HG02852 (cell line): Measurements from ENCODE around the gene ERG28.
"Not testable (repeated sequence)": the region's sequence is repeated elsewhere in the genome, so short reads cannot be mapped to it uniquely, and the experiment has no call there.

Experiments
- ATAC-seq: cut with Tn5 transposase; IDR thresholded peaks from one replicate; pipeline ENCODE4 v1.9.1; 2021; ENCODE audit warnings: mild to moderate bottlenecking, moderate library complexity; ENCODE audit not compliant: unreplicated experiment

Gene ERG28

DNA sequence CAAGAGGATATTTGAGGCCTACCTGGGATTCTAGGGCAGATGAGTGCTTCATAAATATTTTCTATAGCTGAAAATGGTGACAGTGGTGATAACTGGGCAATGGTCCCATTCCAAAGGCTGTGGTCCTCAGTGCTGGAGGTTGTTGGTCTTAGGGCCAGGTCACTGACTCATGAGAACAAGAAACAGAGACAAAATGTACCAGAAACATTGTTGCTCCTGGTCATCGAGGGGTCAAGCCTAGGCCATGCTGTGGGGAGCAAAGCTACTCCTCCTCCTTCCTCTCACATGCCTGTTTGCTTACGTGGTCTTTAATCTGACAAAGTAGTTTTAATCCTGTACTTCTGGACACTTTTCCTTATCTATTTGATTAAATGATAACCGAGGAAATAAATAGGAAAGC, 33.8 kb downstream of the ERG28 start:
- no peak for ATAC-seq

DNA sequence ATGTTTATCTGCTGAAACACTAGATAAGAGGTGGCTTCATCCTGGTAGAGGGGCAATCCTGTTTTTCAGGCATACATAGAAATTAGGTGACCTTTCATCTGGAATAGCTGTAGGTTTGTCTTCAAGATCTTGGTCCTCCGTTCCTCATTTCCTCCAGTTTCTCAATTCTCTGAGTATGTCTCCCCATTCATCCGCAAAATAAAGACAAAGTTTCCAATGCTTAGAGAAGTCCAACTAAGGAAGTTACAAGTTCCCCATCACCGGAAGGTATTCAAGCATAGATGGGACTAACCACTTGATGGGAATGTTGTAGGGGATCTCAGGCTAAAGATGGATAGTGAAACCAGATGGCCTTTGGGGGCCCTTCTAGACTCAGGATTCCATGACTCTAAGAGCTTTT, 34.3 kb downstream of the ERG28 start:
- no peak for ATAC-seq

DNA sequence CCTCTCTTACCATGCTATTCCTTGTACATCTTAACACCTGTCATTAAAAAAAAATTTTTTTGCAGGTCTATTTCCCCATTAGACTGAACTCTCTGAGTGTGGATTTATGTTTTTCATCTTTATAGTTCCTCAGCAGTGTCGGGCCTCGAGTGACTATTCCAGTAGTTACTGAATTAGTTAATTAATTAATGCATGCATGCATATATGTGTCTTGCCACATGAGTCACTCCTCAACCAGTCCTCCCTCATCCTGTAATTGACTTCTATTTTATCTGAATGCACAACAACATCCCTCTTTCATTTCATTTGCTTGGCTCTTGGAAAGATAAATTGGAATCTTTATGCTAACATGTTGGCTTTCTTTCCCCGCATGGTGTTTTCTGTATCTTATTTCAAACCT, 35.6 kb downstream of the ERG28 start:
- ATAC-seq: no peak

DNA sequence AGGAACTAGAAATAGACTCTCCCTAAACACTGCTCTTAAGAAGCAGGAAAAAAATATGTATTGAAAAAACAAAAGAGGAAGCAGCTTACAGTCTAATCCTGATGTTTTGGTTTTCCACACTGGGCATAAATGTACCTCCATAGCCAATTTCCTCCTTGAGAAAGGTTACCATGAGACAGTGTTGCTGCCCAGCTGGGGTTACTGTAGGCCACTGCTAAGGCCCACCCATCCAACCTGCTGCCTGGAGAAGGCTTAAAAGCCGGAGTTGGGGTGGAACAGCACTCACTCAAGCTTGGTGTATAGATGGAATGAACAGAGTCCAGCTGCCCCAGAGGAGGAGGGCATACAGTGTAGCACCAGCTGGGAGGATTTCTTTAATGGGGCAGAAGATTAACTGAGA, 41.1 kb downstream of the ERG28 start:
- ATAC-seq: no peak

DNA sequence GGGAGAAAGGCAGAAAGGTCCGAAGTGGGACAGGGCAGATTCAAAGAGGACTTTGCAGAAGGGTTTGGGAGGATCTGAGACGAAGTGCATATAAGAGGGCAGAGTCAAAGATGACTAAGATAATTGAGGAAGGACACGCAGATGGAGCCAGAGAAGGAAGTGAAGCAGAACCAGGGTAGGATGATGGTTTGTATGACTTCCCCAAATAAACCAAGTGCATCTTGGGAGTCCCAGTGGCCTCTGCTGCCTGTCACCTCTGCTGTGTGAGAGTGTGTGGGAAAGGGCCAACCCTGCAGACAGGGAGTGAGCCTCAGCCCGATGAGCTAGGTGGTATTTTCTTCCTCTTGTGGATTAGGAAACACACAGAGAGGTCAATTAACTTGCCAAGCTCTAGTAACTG, 45.5 kb downstream of the ERG28 start:
- no peak for ATAC-seq

DNA sequence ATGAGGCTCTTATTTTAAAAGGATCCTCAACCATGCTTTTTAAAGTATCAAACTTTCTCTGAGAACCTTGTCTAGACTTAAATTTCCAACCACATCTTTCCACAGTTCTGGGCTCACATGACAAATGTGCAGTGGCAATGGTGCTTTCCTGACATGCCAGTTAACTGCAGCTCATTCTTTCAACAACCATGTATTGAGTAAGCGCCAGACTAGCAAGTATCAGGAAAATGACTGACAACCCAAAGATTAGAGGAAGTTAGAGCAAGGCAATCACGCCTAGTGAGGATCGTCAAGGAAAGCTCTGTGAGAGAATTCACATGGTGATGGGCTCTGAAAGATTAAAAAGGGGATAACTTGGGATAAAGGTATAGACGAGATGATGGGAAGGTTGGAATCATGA, 46.5 kb downstream of the ERG28 start:
- no peak for ATAC-seq

DNA sequence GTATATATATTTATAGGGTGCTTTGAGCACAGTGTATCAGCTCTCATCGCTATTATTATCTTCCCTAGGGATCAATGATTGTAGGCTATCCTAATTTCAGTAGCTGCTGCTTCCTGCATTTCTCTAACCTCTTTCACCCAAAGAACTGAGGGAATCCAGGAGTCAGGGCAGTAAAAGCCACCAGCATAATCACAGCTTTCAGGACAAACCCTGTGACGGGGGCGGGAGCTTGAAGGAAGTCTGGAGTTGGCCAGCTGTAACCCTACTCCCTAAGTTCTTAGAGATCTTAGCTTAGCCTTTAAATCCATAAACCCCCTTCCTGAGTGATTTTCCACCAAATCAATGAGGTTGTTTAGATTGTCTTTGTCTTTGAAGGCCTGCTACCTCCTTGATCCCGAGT, 48.5 kb downstream of the ERG28 start:
- ATAC-seq: no peak

DNA sequence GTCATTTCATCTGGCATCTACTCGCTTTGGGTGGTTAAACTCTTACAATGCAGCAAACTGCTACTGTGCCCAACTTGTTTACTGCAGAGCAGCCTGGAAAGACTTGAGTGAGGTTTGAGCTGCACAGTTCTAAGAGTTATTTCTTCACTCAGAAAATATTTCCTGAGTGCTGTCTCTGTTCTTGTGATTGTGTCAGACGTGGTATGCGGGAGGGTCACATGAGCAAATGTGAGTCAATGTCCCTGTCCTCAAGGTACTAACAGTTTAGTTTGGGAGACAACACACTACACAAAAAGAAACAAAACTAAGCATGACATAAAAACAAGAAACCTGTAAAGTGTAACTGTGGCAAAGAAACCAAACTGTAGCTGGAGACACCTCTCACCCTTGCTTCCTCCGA, 49.8 kb downstream of the ERG28 start:
- ATAC-seq: no peak

DNA sequence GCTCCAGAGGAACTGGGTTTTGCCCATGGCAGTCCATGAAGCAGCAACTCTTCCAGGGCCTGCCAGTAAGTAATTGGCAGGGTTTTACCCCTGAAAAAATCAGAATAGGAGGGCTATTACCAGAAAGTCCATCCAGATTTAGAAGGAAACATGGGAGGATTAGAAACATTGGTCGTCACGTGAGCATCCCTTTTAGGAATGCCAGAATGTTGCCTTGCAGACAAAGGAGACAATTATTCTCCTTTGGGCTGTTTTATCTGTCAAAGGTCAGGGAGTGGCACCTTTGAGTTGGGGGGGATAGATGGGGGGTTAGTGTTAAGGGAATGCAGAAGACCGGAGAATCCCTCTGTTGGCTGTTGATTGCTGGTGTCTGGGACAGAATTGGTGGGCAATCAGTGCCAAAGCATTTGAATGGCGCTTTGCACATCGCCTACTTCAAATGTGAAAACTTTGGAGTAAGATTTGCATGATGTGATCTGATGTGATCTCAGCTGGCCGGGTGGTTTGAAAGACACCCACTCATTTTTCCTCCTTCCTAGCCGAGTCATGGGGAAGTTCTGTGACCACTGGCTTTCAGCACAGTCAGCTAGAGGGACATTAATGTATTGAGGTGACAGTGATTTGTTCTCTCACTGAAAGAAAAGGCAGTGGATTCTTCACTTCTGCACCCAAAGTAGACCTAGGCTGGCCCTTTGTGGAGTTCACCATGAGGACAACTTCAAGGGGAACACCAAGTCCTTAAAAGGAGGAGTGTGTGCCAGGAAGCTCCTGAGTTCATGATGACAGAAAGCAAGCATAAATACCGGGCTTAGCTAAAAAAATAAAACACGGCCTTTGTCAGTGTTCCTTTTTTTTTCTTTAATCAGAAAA, 50.8 kb downstream of the ERG28 start:
- ATAC-seq: no peak

DNA sequence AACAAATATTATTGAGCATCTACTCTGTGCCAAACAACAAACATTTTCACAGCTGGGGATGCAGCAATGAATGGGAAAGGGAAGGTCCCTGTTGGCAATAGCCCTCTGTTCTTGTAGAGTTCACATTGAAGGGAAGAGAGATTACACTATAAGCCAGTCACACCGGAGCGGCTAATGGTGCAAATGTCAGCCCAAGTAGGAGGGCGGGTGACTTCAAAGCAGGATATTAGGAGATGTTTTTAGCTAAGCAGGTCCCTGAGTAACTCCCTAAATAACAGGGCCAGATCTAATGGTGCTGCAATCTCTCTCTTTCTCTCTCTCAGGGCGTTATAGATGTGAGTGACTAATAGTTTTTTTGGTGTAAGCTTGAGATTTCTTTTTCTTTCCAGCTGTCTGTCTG, 51.6 kb downstream of the ERG28 start:
- ATAC-seq: no peak

DNA sequence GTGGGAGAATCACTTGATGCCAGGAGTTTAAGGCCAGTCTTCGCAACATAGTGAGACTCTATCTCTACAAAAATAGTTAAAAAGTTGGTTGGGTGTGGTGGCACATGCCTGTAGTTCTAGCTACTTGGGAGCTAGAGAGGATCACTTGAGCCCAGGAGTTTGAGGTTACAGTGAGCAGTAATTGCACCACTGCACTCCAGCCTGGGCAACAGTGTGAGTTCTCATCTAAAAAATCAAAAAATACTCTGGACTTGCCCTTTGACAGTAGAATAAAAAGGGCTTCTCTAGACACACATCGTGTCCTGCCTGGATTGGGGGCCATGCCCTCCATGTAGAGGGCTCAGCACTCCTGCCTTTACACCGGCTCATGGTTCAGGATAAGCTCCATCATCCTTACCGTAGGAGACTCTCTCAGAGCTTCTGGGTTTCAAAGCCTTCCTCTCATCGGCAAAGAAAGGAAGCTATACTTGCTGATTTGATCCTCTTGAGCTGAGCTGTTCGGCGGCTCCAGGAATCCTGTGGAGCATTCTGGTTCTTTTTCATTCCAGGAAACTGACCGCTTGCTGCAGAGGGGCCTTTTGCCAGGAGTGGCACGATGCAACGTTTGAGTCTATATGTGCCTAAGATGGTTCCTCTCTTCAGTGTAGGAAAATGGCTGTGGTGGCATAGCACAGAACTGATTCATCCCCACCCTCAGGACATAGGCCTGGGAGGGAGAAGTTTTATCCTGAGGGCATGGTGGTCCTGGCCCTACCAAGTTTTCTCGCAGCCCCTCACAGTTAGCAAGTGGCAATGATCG, 52.6 kb downstream of the ERG28 start:
- no peak for ATAC-seq

DNA sequence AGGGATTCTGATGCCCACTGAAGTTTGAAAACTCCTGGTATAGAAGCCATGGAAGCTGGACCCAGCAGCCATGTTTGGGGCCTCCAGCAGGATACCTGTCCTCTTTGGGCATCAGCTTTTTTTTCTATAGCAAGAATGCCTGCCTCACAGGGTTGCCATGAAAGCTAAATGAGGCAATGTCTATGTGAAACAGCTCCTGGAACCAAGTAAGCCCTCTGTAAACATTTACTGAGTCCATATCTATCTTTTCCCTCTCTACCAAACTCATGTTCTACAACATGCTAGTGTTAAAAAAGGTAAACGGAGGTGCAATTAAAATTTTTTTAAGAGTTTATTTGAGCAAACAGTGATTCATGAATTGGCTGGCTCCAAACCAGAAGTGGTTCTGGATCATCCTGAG, 53.6 kb downstream of the ERG28 start:
- ATAC-seq: no peak

DNA sequence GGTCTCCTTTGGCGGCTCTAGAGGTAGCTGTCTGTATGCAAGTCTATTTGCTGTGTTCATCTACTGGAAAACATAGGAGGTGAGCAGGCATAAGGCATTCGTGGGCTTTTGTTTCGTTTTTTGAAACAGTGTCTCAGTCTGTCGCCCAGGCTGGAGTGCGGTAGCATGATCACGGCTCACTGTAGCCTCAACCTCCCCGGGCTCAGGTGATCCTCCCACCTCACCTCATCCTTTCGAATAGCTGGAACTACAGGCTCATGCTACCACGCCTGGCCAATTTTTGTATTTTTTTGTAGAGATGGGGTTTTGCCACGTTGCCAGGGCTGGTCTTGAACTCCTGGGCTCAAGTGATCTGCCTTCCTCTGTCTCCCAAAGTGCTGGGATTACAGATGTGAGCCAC, 54.8 kb downstream of the ERG28 start:
- no peak for ATAC-seq

DNA sequence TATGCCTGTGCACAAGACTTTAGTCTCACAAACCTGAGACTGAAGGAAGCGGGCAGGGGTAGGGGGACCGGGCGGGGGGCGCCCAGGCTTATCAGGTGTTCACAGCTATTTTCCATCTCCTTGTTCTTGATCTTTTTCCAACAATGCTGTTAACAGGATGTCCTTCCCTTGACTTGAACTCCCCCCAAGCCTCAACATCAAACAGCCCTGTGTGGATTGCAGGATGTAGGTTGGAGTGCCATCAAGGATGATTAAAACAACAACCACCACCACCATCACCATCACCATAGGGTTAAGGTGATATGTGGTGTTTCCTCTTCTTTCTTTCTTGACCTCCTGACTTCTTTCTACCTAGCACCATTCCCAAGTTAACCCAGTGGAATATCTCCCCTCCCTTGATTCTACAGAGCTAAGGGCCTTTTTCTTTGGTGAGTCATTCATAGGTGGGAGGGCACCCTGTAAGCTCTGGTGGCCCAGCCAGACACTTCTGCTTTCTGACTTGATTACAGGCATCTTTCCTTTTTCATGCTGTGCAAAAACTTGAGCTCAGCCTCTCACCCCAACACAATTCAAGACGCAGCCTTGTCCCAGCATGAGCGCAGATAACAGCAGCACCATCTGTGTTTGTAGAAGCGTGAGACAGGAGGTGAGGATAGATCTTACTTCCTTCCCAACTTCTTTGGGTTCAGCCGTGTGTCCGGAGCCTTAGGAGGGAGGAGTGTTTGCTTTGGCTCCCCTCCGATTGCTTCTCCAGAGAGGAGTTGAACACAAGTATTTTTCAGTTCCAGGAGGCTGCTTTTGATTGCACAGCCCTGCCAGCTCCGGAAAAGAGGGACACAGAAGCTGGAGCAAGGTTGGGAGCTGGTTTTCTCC, 55.5 kb downstream of the ERG28 start:
- ATAC-seq: no peak

DNA sequence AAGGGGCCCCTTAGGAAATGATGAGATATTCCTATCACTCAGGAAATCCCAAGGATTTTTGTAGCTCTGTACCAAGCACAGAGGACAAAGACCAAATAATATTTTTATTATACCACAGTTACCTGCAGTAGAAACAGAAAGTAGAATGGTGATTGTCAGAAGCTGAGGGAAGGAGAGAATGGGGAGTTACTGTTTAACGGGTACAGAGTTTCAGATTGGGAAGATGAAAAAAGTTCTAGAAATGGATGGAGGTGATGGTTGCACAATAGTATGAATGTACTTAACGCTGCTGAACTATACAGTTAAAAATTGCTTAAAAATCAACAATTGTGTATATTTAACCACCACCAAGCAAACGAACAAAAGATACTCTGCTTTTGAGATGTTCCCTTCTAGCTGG, 58.2 kb downstream of the ERG28 start:
- ATAC-seq: no peak

DNA sequence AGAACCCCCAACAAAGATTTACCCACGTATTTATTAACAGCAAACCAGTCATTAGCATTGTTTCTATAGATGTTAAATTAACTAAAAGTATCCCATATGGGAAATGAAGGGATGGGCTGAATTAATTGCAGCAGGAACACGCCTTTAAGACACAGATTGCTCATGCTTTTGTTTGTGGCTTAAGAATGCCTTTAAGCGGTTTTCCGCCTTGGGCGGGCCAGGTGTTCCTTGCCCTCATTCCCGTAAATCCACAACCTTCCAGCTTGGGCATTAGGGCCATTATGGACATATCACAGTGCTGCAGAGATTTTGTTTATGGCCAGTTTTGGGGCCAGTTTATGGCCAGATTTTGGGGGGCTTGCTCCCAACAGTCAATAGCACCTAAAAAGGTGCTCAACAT, 59.6 kb downstream of the ERG28 start:
- ATAC-seq: not testable (repeated sequence)

DNA sequence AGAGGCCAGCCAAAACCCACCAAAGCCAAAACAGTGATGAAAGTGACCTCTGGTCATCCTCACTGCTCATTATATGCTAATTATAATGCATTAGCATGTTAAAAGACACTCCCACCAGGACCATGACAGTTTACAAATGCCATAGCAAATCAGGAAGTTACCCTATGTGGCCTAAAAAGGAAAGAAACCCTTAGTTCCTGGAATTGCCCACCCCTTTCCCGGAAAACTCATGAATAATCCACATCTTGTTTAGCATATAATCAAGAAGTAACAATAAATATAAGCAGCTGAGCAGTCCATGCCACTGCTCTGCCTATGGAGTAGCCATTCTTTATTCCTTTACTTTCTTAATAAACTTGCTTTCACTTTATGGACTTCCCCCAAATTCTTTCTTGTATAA, 60.6 kb downstream of the ERG28 start:
- ATAC-seq: not testable (repeated sequence)
